GM11168 (cell line): ENCODE data around the gene RHBDD3.
"Not testable (repeated sequence)": the region's sequence is repeated elsewhere in the genome, so short reads cannot be mapped to it uniquely, and the experiment has no call there.

Source experiments
- in situ Hi-C: fragments of 300-500 bp; cut with MboI; formaldehyde crosslinking; loops from one replicate; pipeline ENCODE4 v1.12.0; 2022; ENCODE audit warnings: low sequenced_read_pairs; ENCODE audit not compliant: unreplicated experiment

RHBDD3 gene

GRCh38 chr22:29219881-29220670, 47.7 kb downstream of the RHBDD3 start:
- in situ Hi-C loops: no loop called here

- in situ Hi-C loops: not testable (repeated sequence)
Observed at GRCh38 chr22:29219409-29219782, 48.4 kb downstream of the RHBDD3 start.

- in situ Hi-C loops: no loop called here
Observed at GRCh38 chr22:29218758-29219408, 48.9 kb downstream of the RHBDD3 start.

GRCh38 chr22:29217827-29218757, 49.7 kb downstream of the RHBDD3 start:
- in situ Hi-C loops: no loop called here

GRCh38 chr22:29216873-29217666, 50.7 kb downstream of the RHBDD3 start:
- in situ Hi-C loops: no loop called here

- in situ Hi-C loops: no loop called here
Observed at GRCh38 chr22:29216011-29216872, 51.5 kb downstream of the RHBDD3 start.

GRCh38 chr22:29215012-29215860, 52.5 kb downstream of the RHBDD3 start:
- in situ Hi-C loops: no loop called here

GRCh38 chr22:29214232-29214631, 53.5 kb downstream of the RHBDD3 start:
- in situ Hi-C loops: no loop called here

GRCh38 chr22:29213493-29213892, 54.3 kb downstream of the RHBDD3 start:
- in situ Hi-C loops: no loop called here

GRCh38 chr22:29212743-29213142, 55.0 kb downstream of the RHBDD3 start:
- in situ Hi-C loops: no loop called here

GRCh38 chr22:29211466-29211865, 56.3 kb downstream of the RHBDD3 start:
- in situ Hi-C loops: no loop called here

GRCh38 chr22:29211066-29211465, 56.7 kb downstream of the RHBDD3 start:
- in situ Hi-C loops: no loop called here
